K562 (cell line): Measurements from ENCODE around the gene RDH5. TPM values are rescaled to one million over a fixed set of nuclear protein-coding genes. Genes with fewer than 3 reads are reported as not detected.

Experiments used
- ATAC-seq: fragments of 200-7000 bp; cut with Tn5 transposase; 3 replicates; pipeline ENCODE4 v1.9.1; 2020; ENCODE audit warnings: moderate library complexity
- BruUV-seq: library from RNA; stranded (reverse); fragments of 400-500 nt; replicated peaks from 2 replicates; lab custom pipeline; 2021; lab: Mats Ljungman, UMichigan
- CTCF ChIA-PET: fragments of 300-600 bp; formaldehyde crosslinking; extraction: SDS; loops from one replicate; lab custom pipeline; 2021; ENCODE audit warnings: low intra/inter-chr PET ratio; lab: Yijun Ruan, JAX
- POLR2A ChIA-PET: fragments of 300-600, 350-650 bp; sonication (Branson Sonifier 250); formaldehyde crosslinking; extraction: SDS; loops from one replicate; lab custom pipeline; 2021; ENCODE audit warnings: antibody characterized with exemption, inconsistent platforms; lab: Yijun Ruan, JAX
- DNase-seq, 4 experiments: peaks; one replicate each; pipeline versions ENCODE4 v3.0.0 to v3.0.0-alpha.2; 2011 to 2018; ENCODE audit warnings: low spot score in 3 of 4, mixed read lengths in 3 of 4; ENCODE audit errors: extremely low read depth in 1 of 4
- FAIRE-seq: peaks from 2 replicates; lab custom pipeline; 2011; peaks lifted over from hg19 to GRCh38; lab: Jason Lieb, UNC
- H2AFZ ChIP-seq: 2 replicates; pipeline ENCODE4 v1.6.0; 2011; ENCODE audit warnings: low read depth, low read length, control low read depth, inconsistent platforms
- H3K27ac ChIP-seq: fragments of 200-600 bp; 3 replicates; pipeline ENCODE4 v1.8.0; 2011; ENCODE audit warnings: low read depth, mild to moderate bottlenecking, control low read depth, inconsistent platforms, low read length, moderate library complexity, mixed read lengths; ENCODE audit errors: extremely low read depth
- H3K27me3 ChIP-seq, 2 experiments: fragments of 300-600 bp in 1 of 2; 2 replicates in 1 of 2; 3 replicates in 1 of 2; pipeline versions ENCODE4 v1.6.0 to v1.8.0; 2011; ENCODE audit warnings: inconsistent platforms in 2 of 2, low read length in 2 of 2, mild to moderate bottlenecking in 1 of 2, mixed read lengths in 1 of 2, moderate library complexity in 1 of 2; ENCODE audit not compliant: control insufficient read depth in 2 of 2, insufficient read depth in 2 of 2
- H3K36me3 ChIP-seq: fragments of 300-600 bp; 3 replicates; pipeline ENCODE4 v1.8.0; 2011; ENCODE audit warnings: mild to moderate bottlenecking, low read length, inconsistent platforms; ENCODE audit not compliant: control insufficient read depth, insufficient read depth
- H3K4me1 ChIP-seq, 2 experiments: fragments of 200-600 bp in 1 of 2; replicated peaks in 1 of 2; 2 replicates in 1 of 2; 3 replicates in 1 of 2; pipeline versions ENCODE4 v1.5.1 to v1.8.0; 2011; ENCODE audit warnings: inconsistent platforms in 2 of 2, low read length in 2 of 2, mild to moderate bottlenecking in 1 of 2, mixed read lengths in 1 of 2, moderate library complexity in 1 of 2; ENCODE audit not compliant: control insufficient read depth in 2 of 2, insufficient read depth in 2 of 2
- H3K4me2 ChIP-seq: 2 replicates; pipeline ENCODE4 v1.6.1; 2011; ENCODE audit warnings: low read length, control low read depth, inconsistent platforms, mixed read lengths; ENCODE audit not compliant: insufficient read depth
- H3K4me3 ChIP-seq: fragments of 200-600 bp; sonication (generic), shearing (Covaris generic); 2 replicates; pipeline ENCODE4 v1.5.1; 2016; ENCODE audit warnings: control low read depth, inconsistent platforms
- H3K79me2 ChIP-seq: fragments of 200-600 bp; 3 replicates; pipeline ENCODE4 v1.8.0; 2011; ENCODE audit warnings: low read length, inconsistent platforms; ENCODE audit not compliant: control insufficient read depth, insufficient read depth
- H3K9ac ChIP-seq, 2 experiments: 2 replicates each; pipeline versions ENCODE4 v1.6.0 to v1.6.1; 2011; ENCODE audit warnings: low read depth in 2 of 2, low read length in 2 of 2, control low read depth in 1 of 2, inconsistent platforms in 1 of 2, mild to moderate bottlenecking in 1 of 2, mixed read lengths in 1 of 2; ENCODE audit not compliant: insufficient read depth in 1 of 2
- H3K9me1 ChIP-seq: one replicate; pipeline ENCODE4 v1.6.0; 2011; ENCODE audit warnings: inconsistent platforms, mild to moderate bottlenecking, low read length, moderate library complexity; ENCODE audit not compliant: control insufficient read depth, insufficient read depth
- H3K9me3 ChIP-seq: replicated peaks from 2 replicates; pipeline ENCODE4 v1.5.1; 2011; ENCODE audit warnings: low read depth, low read length, inconsistent platforms; ENCODE audit not compliant: control insufficient read depth, insufficient read depth
- H4K20me1 ChIP-seq: replicated peaks from 2 replicates; pipeline ENCODE4 v1.6.1; 2011; ENCODE audit warnings: low read length, inconsistent platforms, mixed read lengths; ENCODE audit not compliant: control insufficient read depth, insufficient read depth
- BCL6 ChIP-seq: fragments of 250-450 bp; sonication (Bioruptor Pico); IDR thresholded peaks from 2 replicates; pipeline ENCODE4 v1.4.0; 2020
- CBFA2T2 ChIP-seq: fragments of 450-650 bp; conservative IDR thresholded peaks from 2 replicates; pipeline ENCODE4 v1.6.1; 2017; ENCODE audit warnings: mild to moderate bottlenecking
- CEBPB ChIP-seq: fragments of 450-650 bp; IDR thresholded peaks from 2 replicates; pipeline ENCODE4 v1.6.1; 2016; ENCODE audit warnings: missing genetic modification characterization, missing compliant biosample characterization
- CEBPG ChIP-seq, 3 experiments: fragments of 200-800 bp in 1 of 3; sonication (Bioruptor generic) in 1 of 3; sonication (generic) in 1 of 3; formaldehyde crosslinking in 1 of 3; IDR thresholded peaks in 2 of 3; conservative IDR thresholded peaks in 1 of 3; 2 replicates each; pipeline versions ENCODE4 v1.6.1 to v1.8.0; 2016 to 2022; ENCODE audit warnings: missing compliant biosample characterization in 2 of 3, missing genetic modification characterization in 2 of 3, mild to moderate bottlenecking in 1 of 3, missing genetic modification reagents in 1 of 3
- CREM ChIP-seq: IDR thresholded peaks from 2 replicates; pipeline ENCODE4 v1.6.1; 2014; ENCODE audit warnings: antibody characterized with exemption, low read depth
- CTCFL ChIP-seq: IDR thresholded peaks from 2 replicates; pipeline ENCODE4 v1.6.1; 2011; ENCODE audit warnings: borderline replicate concordance, low read depth, mild to moderate bottlenecking, moderate library complexity, low read length; ENCODE audit not compliant: insufficient read depth, poor library complexity, severe bottlenecking
- EHMT2 ChIP-seq: fragments of 450-650 bp; IDR thresholded peaks from 2 replicates; pipeline ENCODE4 v1.6.1; 2018; ENCODE audit warnings: antibody characterized with exemption
- ELF4 ChIP-seq: fragments of 450-650 bp; formaldehyde crosslinking; IDR thresholded peaks from 2 replicates; pipeline ENCODE4 v1.4.0; 2022; ENCODE audit warnings: missing genetic modification characterization
- ETV1 ChIP-seq: fragments of 450-650 bp; conservative IDR thresholded peaks from 2 replicates; pipeline ENCODE4 v1.6.1; 2016; ENCODE audit warnings: missing genetic modification characterization, control low read depth, low read depth, missing compliant biosample characterization
- GABPB2 ChIP-seq: fragments of 250-450 bp; sonication (Bioruptor Pico); conservative IDR thresholded peaks from 2 replicates; pipeline ENCODE4 v1.5.1; 2021; ENCODE audit warnings: mild to moderate bottlenecking
- KLF10 ChIP-seq: fragments of 250-450 bp; sonication (Bioruptor Pico); IDR thresholded peaks from 2 replicates; pipeline ENCODE4 v1.6.1; 2021; ENCODE audit warnings: matching md5 sums
- MNT ChIP-seq, 2 experiments: fragments of 450-650 bp; conservative IDR thresholded peaks; 2 replicates each; pipeline ENCODE4 v1.6.1; 2017; ENCODE audit warnings: mild to moderate bottlenecking in 2 of 2, moderate library complexity in 2 of 2
- NCOR1 ChIP-seq: fragments of 450-650 bp; IDR thresholded peaks from 2 replicates; pipeline ENCODE4 v1.6.1; 2016; ENCODE audit warnings: mild to moderate bottlenecking, moderate library complexity
- PPARD ChIP-seq: fragments of 250-450 bp; sonication (Bioruptor Pico); IDR thresholded peaks from 2 replicates; pipeline ENCODE4 v1.8.0; 2022; ENCODE audit warnings: inconsistent platforms, mild to moderate bottlenecking, moderate library complexity
- U2AF1 ChIP-seq: fragments of 200-400 bp; formaldehyde crosslinking; optimal IDR thresholded peaks from 2 replicates; pipeline ENCODE3; 2017; ENCODE audit warnings: mild to moderate bottlenecking, low read depth, low read length, moderate library complexity
- VEZF1 ChIP-seq: fragments of 200-800 bp; sonication (Bioruptor generic); IDR thresholded peaks from 2 replicates; pipeline ENCODE4 v1.6.1; 2017; ENCODE audit warnings: missing genetic modification characterization, missing compliant biosample characterization
- ZFP1 ChIP-seq: fragments of 450-650 bp; formaldehyde crosslinking; IDR thresholded peaks from 2 replicates; pipeline ENCODE4 v1.4.0; 2020; ENCODE audit warnings: mild to moderate bottlenecking, mixed read lengths
- WGBS: fragments of 100-300 bp; shearing (Covaris generic); methylation state at CpG from one replicate; pipeline ENCODE4 v1.1.6; 2016; ENCODE audit warnings: low coverage, mixed read lengths; ENCODE audit not compliant: insufficient coverage; ENCODE audit errors: missing lambda C conversion rate; 5-methylcytosine and 5-hydroxymethylcytosine counted together
- in situ Hi-C: fragments of 300-500 bp; cut with MboI; formaldehyde crosslinking; loops from 4 replicates; pipeline ENCODE4 v1.15.0; 2018; ENCODE audit warnings: inconsistent platforms, mixed read lengths
- intact Hi-C: fragments of 100-400 bp; cut with micrococcal nuclease; formaldehyde crosslinking; loops from 2 replicates; pipeline ENCODE4 v1.14.2; 2022
- polyA plus RNA-seq, 8 experiments: library from polyadenylated mRNA; depleted of rRNA in 4 of 8; stranded (reverse) in 5 of 8; unstranded in 3 of 8; fragments of >200 nt; fragmentation: Nextera tagmentation in 2 of 8; fragmentation: Illumina TruSeq in 1 of 8; extraction: Ambion mirVana in 2 of 8; extraction: Trizol in 1 of 8; gene quantifications; 2 replicates each; pipeline versions ENCODE4 v1.2.1 to v1.2.3, GENCODE V29; 2011 to 2014; ENCODE audit warnings: inconsistent platforms in 1 of 8, missing spikeins in 1 of 8
- total RNA-seq, 7 experiments: library from RNA; depleted of rRNA in 6 of 7; stranded (reverse); fragments of >200 nt in 6 of 7; fragmentation: Illumina TruSeq in 2 of 7; extraction: Trizol in 2 of 7; gene quantifications; 2 replicates each; pipeline versions ENCODE4 v1.2.1 to v1.2.3, GENCODE V29; 2011 to 2021; ENCODE audit warnings: low replicate concordance in 1 of 7

The RDH5 gene
- total and polyA plus RNA-seq, 9 of the 15 experiments (the other 6 are each of a cell fraction or from before 2014, with no cell fraction given): 0.28 to 2.0 (median 1.1) TPM; not detected in 1

- H3K36me3 ChIP-seq: peaks cover 80% of the 10 kb centered on the region
Observed at GRCh38 chr12:55760663-55761062, 40.5 kb downstream of the RDH5 start.

More at GRCh38 chr12:55760663-55761062, 40.5 kb downstream of the RDH5 start:
- FAIRE-seq (no peak), ATAC-seq (no peak), DNase-seq (no peak)
- H2AFZ ChIP-seq: no peak overlapping the region
- no peaks in the 10 kb centered on the region for H3K9me1 ChIP-seq
- CTCF ChIA-PET: no interaction called here
- H3K4me3 ChIP-seq: no peak overlapping the region
- in situ Hi-C loops (no loop called here), intact Hi-C loops (no loop called here)
- no peaks in the 10 kb centered on the region; the same call in 1 of the 2 replicates for H3K9me3 ChIP-seq
- H3K27me3 ChIP-seq: no peaks in the 10 kb centered on the region
- 97% methylated on average over 6 of the region's 6 CpGs for WGBS
- H3K27ac ChIP-seq: no peak overlapping the region
- H3K4me1 ChIP-seq: no peaks in the 10 kb centered on the region; a peak in 1 of 5 replicates
- POLR2A ChIA-PET: interaction anchor here (1.5 kb wide), 1 partner anchor 11 kb away, joined by 8 read pairs; no protein-coding TSS in a partner anchor
- H3K4me2 ChIP-seq: no peak overlapping the region
- BruUV-seq: no TSS peak
- no peak overlapping the region for H3K9ac ChIP-seq
- H4K20me1 ChIP-seq: no peaks in the 10 kb centered on the region
- peaks cover 4% of the 10 kb centered on the region; the same call in 1 of the 3 replicates for H3K79me2 ChIP-seq
- TF ChIP-seq CEBPG (CRISPR knock-in tag; IDR thresholded peaks at IDR 0.05) (no peak), CEBPG (tag; conservative IDR thresholded peaks at IDR 0.05 in 1 of 2, IDR thresholded peaks at IDR 0.05 in 1 of 2) (no peak), U2AF1 (no peak), ETV1 (tag) (no peak), ELF4 (no peak), MNT (conservative IDR thresholded peaks at IDR 0.05) (no peak), ZFP1 (no peak), CREM (no peak), EHMT2 (no peak), GABPB2 (no peak), BCL6 (CRISPR knock-in tag) (no peak), VEZF1 (CRISPR knock-in tag) (no peak), CEBPB (no peak), NCOR1 (no peak), PPARD (CRISPR knock-in tag) (no peak), CTCFL (no peak), KLF10 (CRISPR knock-in tag) (no peak), CBFA2T2 (no peak)
